GM18508 (cell line): ENCODE measurements around the gene FGF2.
A peak's percentile ranks its signal among the peaks of the same experiment; 100 is the strongest.
"Not testable (repeated sequence)": the region's sequence is repeated elsewhere in the genome, so short reads cannot be mapped to it uniquely, and the experiment has no call there.

ENCODE experiments used
- ATAC-seq: cut with Tn5 transposase; IDR thresholded peaks from one replicate; pipeline ENCODE4 v1.9.1; 2021; ENCODE audit warnings: moderate number of reproducible peaks; ENCODE audit not compliant: insufficient read depth, unreplicated experiment

FGF2 gene

GRCh38 chr4:122917731-122918130 is 91.1 kb downstream of the FGF2 start:
- ATAC-seq: no peak

- ATAC-seq: no peak
These were observed 93.8 kb downstream of the FGF2 start for GRCh38 chr4:122920473-122920872.

GRCh38 chr4:122921300-122921699 is 94.7 kb downstream of the FGF2 start:
- no peak for ATAC-seq

GRCh38 chr4:122921971-122922876 is 95.6 kb downstream of the FGF2 start, which contains the start of gene NUDT6:
NUDT6 (minus strand) TSS chr4:122922597; CDS start chr4:122922572, 25 bp downstream.
- peak; percentile 52 for ATAC-seq

- ATAC-seq: peak; percentile 87
These were observed 96.4 kb downstream of the FGF2 start for GRCh38 chr4:122922877-122923511.

GRCh38 chr4:122928930-122929329 is 102.3 kb downstream of the FGF2 start:
- ATAC-seq: no peak

- no peak for ATAC-seq
These were observed 104.2 kb downstream of the FGF2 start for GRCh38 chr4:122930862-122931261.

- ATAC-seq: no peak
These were observed 106.1 kb downstream of the FGF2 start for GRCh38 chr4:122932763-122933162.

GRCh38 chr4:122945136-122945535 is 118.5 kb downstream of the FGF2 start:
- ATAC-seq: not testable (repeated sequence)

- ATAC-seq: no peak
These were observed 119.5 kb downstream of the FGF2 start for GRCh38 chr4:122946142-122946541.
